Caco-2 (cell line): ENCODE results near the gene ALPL. TPM values are rescaled to one million over a fixed set of nuclear protein-coding genes. Genes with fewer than 3 reads are reported as not detected.

ENCODE experiments used
- BruUV-seq: library from RNA; stranded (reverse); fragments of 400-500 nt; replicated peaks from 2 replicates; lab custom pipeline; 2021; lab: Mats Ljungman, UMichigan
- CTCF ChIA-PET: fragments of 300-600 bp; sonication (Branson Sonifier 250); formaldehyde crosslinking; loops from one replicate; lab custom pipeline; 2022; ENCODE audit warnings: antibody characterized with exemption; lab: Charles Lee
- POLR2A ChIA-PET: fragments of 300-600 bp; sonication (Branson Sonifier 250); formaldehyde crosslinking; loops from one replicate; lab custom pipeline; 2022; ENCODE audit warnings: antibody characterized with exemption; lab: Charles Lee
- DNase-seq, 2 experiments: peaks; one replicate each; pipeline versions ENCODE4 v3.0.0 to v3.0.0-alpha.2; 2020 to 2022
- H3K27me3 ChIP-seq: replicated peaks from 2 replicates; pipeline ENCODE4 v1.6.0; 2011; ENCODE audit warnings: low read length; ENCODE audit not compliant: control insufficient read depth, insufficient read depth
- H3K36me3 ChIP-seq: 2 replicates; pipeline ENCODE4 v1.5.1; 2011; ENCODE audit warnings: low read length; ENCODE audit not compliant: control insufficient read depth, insufficient read depth
- H3K4me1 ChIP-seq: fragments of 250-450 bp; sonication (Bioruptor Pico); 2 replicates; pipeline ENCODE4 v1.5.1; 2020; ENCODE audit warnings: mild to moderate bottlenecking
- H3K4me3 ChIP-seq: 2 replicates; pipeline ENCODE4 v1.5.1; 2011; ENCODE audit warnings: low read depth, mild to moderate bottlenecking, control low read depth, low read length
- H3K9me3 ChIP-seq: fragments of 250-450 bp; sonication (Bioruptor Pico); 2 replicates; pipeline ENCODE4 v1.5.1; 2020; ENCODE audit warnings: mild to moderate bottlenecking, moderate library complexity
- H3K27ac Mint-ChIP-seq: one replicate; pipeline ENCODE4 v1.8.0; 2022; ENCODE audit warnings: mixed read lengths; ENCODE audit not compliant: unreplicated experiment
- H3K27me3 Mint-ChIP-seq: one replicate; pipeline ENCODE4 v1.8.0; 2022; ENCODE audit warnings: mixed read lengths; ENCODE audit not compliant: insufficient read depth, unreplicated experiment
- H3K36me3 Mint-ChIP-seq: one replicate; pipeline ENCODE4 v1.8.0; 2022; ENCODE audit warnings: mild to moderate bottlenecking, mixed read lengths; ENCODE audit not compliant: insufficient read depth, unreplicated experiment
- H3K4me1 Mint-ChIP-seq: one replicate; pipeline ENCODE4 v1.8.0; 2022; ENCODE audit warnings: low read depth, mixed read lengths; ENCODE audit not compliant: unreplicated experiment
- H3K4me3 Mint-ChIP-seq: one replicate; pipeline ENCODE4 v1.8.0; 2022; ENCODE audit warnings: mild to moderate bottlenecking, moderate library complexity, mixed read lengths; ENCODE audit not compliant: unreplicated experiment
- H3K9me3 Mint-ChIP-seq: one replicate; pipeline ENCODE4 v1.8.0; 2022; ENCODE audit warnings: mixed read lengths; ENCODE audit not compliant: unreplicated experiment
- intact Hi-C: fragments of 100-400 bp; cut with micrococcal nuclease; formaldehyde crosslinking; loops from one replicate; pipeline ENCODE4 v1.10.0; 2022; ENCODE audit not compliant: unreplicated experiment
- total RNA-seq: library from RNA; stranded (reverse); gene quantifications from 2 replicates; pipeline ENCODE4 v1.2.3, GENCODE V29; 2022
- TF ChIP-seq, protein P1 (sequence below), 2 experiments: fragments of 200-600 bp in 1 of 2; IDR thresholded peaks; 1 replicate in 1 of 2; 2 replicates in 1 of 2; pipeline versions ENCODE4 v1.5.1 to v1.8.0; 2011 to 2022; ENCODE audit warnings: antibody characterized with exemption in 1 of 2, control low read depth in 1 of 2, inconsistent platforms in 1 of 2, low read depth in 1 of 2, low read length in 1 of 2, mild to moderate bottlenecking in 1 of 2, moderate library complexity in 1 of 2; ENCODE audit not compliant: insufficient read depth in 1 of 2, severe bottlenecking in 1 of 2, unreplicated experiment in 1 of 2

ALPL gene
- total RNA-seq, 1 experiment from 2014 or later, result 0.79 TPM

DNA sequence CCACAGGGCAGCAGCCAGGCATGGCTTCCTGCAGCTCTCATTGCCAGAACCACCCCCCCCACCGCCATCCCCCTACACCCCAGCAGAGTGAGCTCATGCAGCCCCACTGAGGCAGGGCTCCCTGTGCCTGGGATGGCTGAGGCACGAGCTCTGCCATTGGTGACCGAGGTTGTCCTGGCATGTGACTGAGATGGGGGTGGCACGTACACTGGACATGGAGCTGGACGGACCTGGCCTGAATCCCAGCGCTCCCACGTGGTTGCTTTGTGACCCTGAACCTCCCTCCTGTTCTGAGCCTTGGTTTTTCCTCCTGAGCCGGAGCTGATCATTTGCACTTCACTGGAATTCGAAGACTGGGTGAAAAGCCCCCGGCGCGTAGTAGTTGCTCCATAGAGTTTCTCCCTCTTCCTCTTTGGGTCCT is 28.3 kb downstream of the ALPL start:
- Mint-ChIP-seq H3K27ac (no peak overlapping the region), H3K27me3 (no peaks in the 10 kb centered on the region), H3K4me3 (no peak overlapping the region), H3K9me3 (no peaks in the 10 kb centered on the region), H3K4me1 (no peaks in the 10 kb centered on the region), H3K36me3 (no peaks in the 10 kb centered on the region)
- CTCF ChIA-PET, result interaction anchor here (0.8 to 1.0 kb wide), 2 partner anchors 153 to 165 kb away, joined by 4 to 5 read pairs; no protein-coding TSS in a partner anchor
- intact Hi-C loops, result loop anchor here (10.0 kb wide), 2 partner anchors 117 to 283 kb away; no protein-coding TSS in a partner anchor
- no peaks in the 10 kb centered on the region for H3K9me3 ChIP-seq
- H3K27me3 ChIP-seq, result no peaks in the 10 kb centered on the region
- TF ChIP-seq, protein P1, sequence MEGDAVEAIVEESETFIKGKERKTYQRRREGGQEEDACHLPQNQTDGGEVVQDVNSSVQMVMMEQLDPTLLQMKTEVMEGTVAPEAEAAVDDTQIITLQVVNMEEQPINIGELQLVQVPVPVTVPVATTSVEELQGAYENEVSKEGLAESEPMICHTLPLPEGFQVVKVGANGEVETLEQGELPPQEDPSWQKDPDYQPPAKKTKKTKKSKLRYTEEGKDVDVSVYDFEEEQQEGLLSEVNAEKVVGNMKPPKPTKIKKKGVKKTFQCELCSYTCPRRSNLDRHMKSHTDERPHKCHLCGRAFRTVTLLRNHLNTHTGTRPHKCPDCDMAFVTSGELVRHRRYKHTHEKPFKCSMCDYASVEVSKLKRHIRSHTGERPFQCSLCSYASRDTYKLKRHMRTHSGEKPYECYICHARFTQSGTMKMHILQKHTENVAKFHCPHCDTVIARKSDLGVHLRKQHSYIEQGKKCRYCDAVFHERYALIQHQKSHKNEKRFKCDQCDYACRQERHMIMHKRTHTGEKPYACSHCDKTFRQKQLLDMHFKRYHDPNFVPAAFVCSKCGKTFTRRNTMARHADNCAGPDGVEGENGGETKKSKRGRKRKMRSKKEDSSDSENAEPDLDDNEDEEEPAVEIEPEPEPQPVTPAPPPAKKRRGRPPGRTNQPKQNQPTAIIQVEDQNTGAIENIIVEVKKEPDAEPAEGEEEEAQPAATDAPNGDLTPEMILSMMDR (IDR thresholded peaks at IDR 0.05; ENCODE audit: insufficient read depth in 1 of 2, low read depth in 1 of 2, low read length in 1 of 2, severe bottlenecking in 1 of 2, unreplicated experiment in 1 of 2), result no peak
- BruUV-seq, result no TSS peak
- no peak for DNase-seq
- POLR2A ChIA-PET, result no interaction called here
- no peaks in the 10 kb centered on the region for H3K36me3 ChIP-seq
- H3K4me3 ChIP-seq, result no peak overlapping the region
- peaks cover 6% of the 10 kb centered on the region; the same call in 1 of the 2 replicates for H3K4me1 ChIP-seq

DNA sequence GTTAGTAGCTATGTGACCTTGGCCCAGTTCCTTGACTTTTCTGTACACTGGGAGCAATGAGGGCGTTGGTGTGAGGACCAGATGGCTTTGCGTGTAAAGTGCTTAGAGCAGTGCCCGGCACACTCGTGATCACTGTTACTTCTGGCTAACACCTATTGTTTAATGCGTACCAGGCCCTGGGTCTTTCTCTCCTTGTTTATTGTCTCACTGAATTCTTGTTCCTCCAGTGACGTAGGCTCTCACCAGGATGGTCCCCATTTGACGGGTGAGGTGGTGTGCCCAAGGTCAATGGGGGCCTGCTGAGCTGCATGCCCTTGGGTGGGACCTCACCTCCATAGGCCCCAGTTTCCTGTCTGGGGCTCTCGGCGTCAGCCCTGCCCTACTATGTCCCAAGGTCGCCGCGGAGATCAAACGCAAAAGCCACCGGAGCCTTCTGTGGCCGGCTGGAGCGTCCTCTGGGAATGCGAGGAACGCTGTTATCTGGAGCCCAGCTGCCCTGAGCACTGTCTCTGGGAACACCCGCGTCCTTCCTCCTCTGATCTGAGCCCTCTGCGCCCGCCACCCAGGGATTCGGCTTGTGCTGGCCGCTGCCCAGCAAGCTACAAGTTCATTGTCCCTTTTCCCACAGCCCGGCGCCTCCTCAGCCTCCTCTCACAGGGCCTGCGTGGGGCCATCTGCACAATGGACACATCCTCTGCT is 28.9 kb downstream of the ALPL start:
- H3K9me3 ChIP-seq, result no peaks in the 10 kb centered on the region
- peaks cover 6% of the 10 kb centered on the region; the same call in 1 of the 2 replicates for H3K4me1 ChIP-seq
- H3K27ac Mint-ChIP-seq, result peak overlapping the region; percentile 75
- H3K4me1 Mint-ChIP-seq, result no peaks in the 10 kb centered on the region
- peak; percentile 33 to 65 for DNase-seq
- H3K4me3 Mint-ChIP-seq, result no peak overlapping the region
- CTCF ChIA-PET, result interaction anchor here (0.8 to 1.0 kb wide), 2 partner anchors 154 to 166 kb away, joined by 4 to 5 read pairs; no protein-coding TSS in a partner anchor
- no TSS peak for BruUV-seq
- H3K36me3 ChIP-seq, result no peaks in the 10 kb centered on the region
- H3K4me3 ChIP-seq, result no peak overlapping the region
- no peaks in the 10 kb centered on the region for H3K27me3 Mint-ChIP-seq
- H3K36me3 Mint-ChIP-seq, result no peaks in the 10 kb centered on the region
- TF ChIP-seq, protein P1 (IDR thresholded peaks at IDR 0.05; ENCODE audit: insufficient read depth in 1 of 2, low read depth in 1 of 2, low read length in 1 of 2, severe bottlenecking in 1 of 2, unreplicated experiment in 1 of 2), result no peak
- H3K27me3 ChIP-seq, result no peaks in the 10 kb centered on the region
- POLR2A ChIA-PET, result no interaction called here
- intact Hi-C loops, result loop anchor here (2.0 to 10.0 kb wide), 3 partner anchors 33 to 283 kb away; no protein-coding TSS in a partner anchor
- no peaks in the 10 kb centered on the region for H3K9me3 Mint-ChIP-seq

DNA sequence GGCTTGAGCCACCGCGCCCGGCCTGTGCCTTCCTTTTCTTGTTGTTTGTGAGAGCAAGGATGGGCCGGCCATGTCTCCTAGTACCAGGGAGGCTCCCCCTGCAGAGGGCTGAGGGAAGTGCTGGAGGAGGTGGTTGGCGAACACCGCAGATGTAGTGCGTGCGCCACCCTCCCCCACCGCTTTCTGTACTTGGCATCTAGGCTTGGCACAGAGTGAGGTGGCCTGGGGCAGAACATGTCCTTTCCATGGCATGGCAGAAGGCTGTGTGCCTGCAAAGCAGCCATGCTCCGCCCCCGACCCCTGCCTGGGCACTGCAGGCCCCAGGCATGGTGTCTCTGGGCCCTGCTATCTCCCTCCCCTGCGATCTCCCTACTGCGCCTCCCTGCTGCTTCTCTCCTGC is 30.7 kb downstream of the ALPL start:
- no peaks in the 10 kb centered on the region for H3K36me3 Mint-ChIP-seq
- H3K9me3 ChIP-seq, result no peaks in the 10 kb centered on the region
- H3K4me1 Mint-ChIP-seq, result no peaks in the 10 kb centered on the region
- H3K36me3 ChIP-seq, result no peaks in the 10 kb centered on the region
- TF ChIP-seq, protein P1 (IDR thresholded peaks at IDR 0.05; ENCODE audit: insufficient read depth in 1 of 2, low read depth in 1 of 2, low read length in 1 of 2, severe bottlenecking in 1 of 2, unreplicated experiment in 1 of 2), result peak; percentile 10 to 34
- DNase-seq, result no peak
- CTCF ChIA-PET, result no interaction called here
- no peaks in the 10 kb centered on the region for H3K27me3 Mint-ChIP-seq
- H3K27me3 ChIP-seq, result no peaks in the 10 kb centered on the region
- no peak overlapping the region for H3K4me3 ChIP-seq
- peaks cover 6% of the 10 kb centered on the region; the same call in 1 of the 2 replicates for H3K4me1 ChIP-seq
- POLR2A ChIA-PET, result no interaction called here
- intact Hi-C loops, result loop anchor here (2.0 to 10.0 kb wide), 3 partner anchors 31 to 285 kb away; no protein-coding TSS in a partner anchor
- no peak overlapping the region for H3K27ac Mint-ChIP-seq
- no TSS peak for BruUV-seq
- no peaks in the 10 kb centered on the region for H3K9me3 Mint-ChIP-seq
- no peak overlapping the region for H3K4me3 Mint-ChIP-seq
